SK-N-MC (cell line): ENCODE results near the gene TERB1.

Experiments used
- DNase-seq: peaks from one replicate; pipeline ENCODE4 v3.0.0-alpha.2; 2011; ENCODE audit warnings: low read depth, low spot score
- H3K27ac ChIP-seq: fragments of 200-600 bp; sonication (generic); 2 replicates; pipeline ENCODE4 v1.5.1; 2016; ENCODE audit warnings: mixed run types
- H3K36me3 ChIP-seq: fragments of 200-600 bp; sonication (generic); 2 replicates; pipeline ENCODE4 v1.6.1; 2017; ENCODE audit warnings: antibody characterized with exemption, low read length, mixed read lengths; ENCODE audit not compliant: insufficient read depth
- H3K4me3 ChIP-seq: fragments of 200-600 bp; sonication (generic); 2 replicates; pipeline ENCODE4 v1.5.1; 2016
- H3K9ac ChIP-seq: fragments of 200-600 bp; sonication (generic); 2 replicates; pipeline ENCODE4 v1.8.0; 2017; ENCODE audit warnings: mixed run types, mixed read lengths; ENCODE audit not compliant: insufficient read length
- H3K9me3 ChIP-seq: fragments of 200-600 bp; sonication (generic); 2 replicates; pipeline ENCODE4 v1.6.1; 2017; ENCODE audit warnings: low read depth, mild to moderate bottlenecking, antibody characterized with exemption, low read length, moderate library complexity, mixed read lengths
- EZH2 ChIP-seq: fragments of 200-600 bp; sonication (generic); IDR thresholded peaks from one replicate; pipeline ENCODE4 v1.6.1; 2017; ENCODE audit warnings: antibody characterized with exemption
- FOXP2 ChIP-seq: optimal IDR thresholded peaks from 2 replicates; pipeline ENCODE3; 2011; ENCODE audit warnings: mild to moderate bottlenecking, moderate library complexity; ENCODE audit not compliant: insufficient read depth; ENCODE audit errors: extremely low read length, control extremely low read depth
- POLR2AphosphoS5 ChIP-seq: IDR thresholded peaks from 2 replicates; pipeline ENCODE4 v1.6.1; 2012; ENCODE audit warnings: mild to moderate bottlenecking, low read depth, low read length, borderline replicate concordance

TERB1 gene

DNA sequence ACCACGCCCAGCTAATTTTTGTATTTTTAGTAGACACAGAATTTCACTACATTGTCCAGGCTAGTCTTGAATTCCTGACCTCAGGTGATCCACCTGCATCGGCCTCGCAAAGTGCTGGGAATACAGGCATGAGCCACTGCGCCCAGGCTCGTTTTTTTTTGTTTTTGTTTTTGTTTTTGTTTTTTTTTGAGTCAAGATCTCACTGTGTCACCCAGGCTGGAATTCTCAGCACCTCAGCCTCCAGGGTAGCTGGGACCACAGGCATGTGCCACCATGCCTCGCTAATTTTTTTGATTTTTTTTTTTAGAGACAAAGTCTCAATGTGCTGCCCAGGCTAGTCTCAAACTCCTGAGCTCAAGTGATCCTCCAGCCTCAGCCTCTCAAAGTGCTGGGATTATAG lies 87.3 kb downstream of the TERB1 start:
- Histone ChIP-seq H3K36me3 (no peaks in the 10 kb centered on the region), H3K27ac (no peak overlapping the region), H3K4me3 (no peak overlapping the region), H3K9me3 (no peaks in the 10 kb centered on the region), H3K9ac (no peak overlapping the region)
- no peak for DNase-seq
- TF ChIP-seq EZH2 = no peak
- TF ChIP-seq FOXP2 = no peak
- no peak for TF ChIP-seq POLR2AphosphoS5

DNA sequence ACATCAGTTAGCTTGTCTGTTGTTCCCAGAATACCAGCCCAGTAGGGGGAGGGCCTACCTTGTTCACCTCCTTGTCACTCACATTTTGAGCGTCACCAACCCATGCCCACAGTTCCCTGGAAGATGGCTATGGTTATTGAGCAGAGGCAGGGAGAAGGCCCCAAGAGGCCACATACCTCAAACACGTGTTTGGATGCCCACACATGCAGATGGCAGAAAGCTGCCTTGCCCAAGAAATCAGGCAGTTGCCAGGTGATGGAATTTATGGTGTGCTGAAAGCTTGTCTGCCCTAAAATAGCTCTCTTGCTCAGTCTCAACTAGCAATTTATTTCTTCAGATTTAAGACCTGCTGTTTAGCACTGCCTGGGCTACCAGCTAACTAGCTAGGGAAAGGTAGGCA lies 88.3 kb downstream of the TERB1 start:
- H3K36me3 ChIP-seq = no peaks in the 10 kb centered on the region

DNA sequence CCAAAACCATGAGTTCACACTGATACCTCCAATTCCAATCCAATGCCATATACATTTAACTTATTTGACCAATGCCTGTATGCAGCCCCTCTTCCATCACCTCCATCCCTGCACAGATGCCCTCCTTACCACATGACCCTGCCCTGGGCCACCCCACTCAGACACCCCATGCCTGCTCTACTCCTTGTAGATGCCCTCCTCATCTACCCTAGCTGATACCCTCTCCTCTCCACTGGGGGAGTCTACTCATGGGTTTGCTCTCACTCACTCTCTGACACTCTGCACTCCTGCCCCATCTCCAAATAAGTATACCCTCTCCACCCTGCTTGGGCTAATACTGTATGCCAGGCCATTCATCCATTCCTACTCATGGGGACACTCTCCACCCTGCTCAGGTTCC lies 88.9 kb downstream of the TERB1 start:
- Histone ChIP-seq H3K27ac (no peak overlapping the region), H3K9ac (no peak overlapping the region), H3K36me3 (no peaks in the 10 kb centered on the region), H3K9me3 (no peaks in the 10 kb centered on the region), H3K4me3 (no peak overlapping the region)
- no peak for DNase-seq
- TF ChIP-seq POLR2AphosphoS5 (no peak), FOXP2 (no peak), EZH2 (no peak)

More for the DNA sequence above, 88.3 kb downstream of the TERB1 start:
- Histone ChIP-seq H3K27ac (no peak overlapping the region), H3K9me3 (no peaks in the 10 kb centered on the region), H3K9ac (no peak overlapping the region), H3K4me3 (no peak overlapping the region)
- no peak for TF ChIP-seq EZH2
- TF ChIP-seq POLR2AphosphoS5 = no peak
- TF ChIP-seq FOXP2 = no peak
- DNase-seq = no peak

DNA sequence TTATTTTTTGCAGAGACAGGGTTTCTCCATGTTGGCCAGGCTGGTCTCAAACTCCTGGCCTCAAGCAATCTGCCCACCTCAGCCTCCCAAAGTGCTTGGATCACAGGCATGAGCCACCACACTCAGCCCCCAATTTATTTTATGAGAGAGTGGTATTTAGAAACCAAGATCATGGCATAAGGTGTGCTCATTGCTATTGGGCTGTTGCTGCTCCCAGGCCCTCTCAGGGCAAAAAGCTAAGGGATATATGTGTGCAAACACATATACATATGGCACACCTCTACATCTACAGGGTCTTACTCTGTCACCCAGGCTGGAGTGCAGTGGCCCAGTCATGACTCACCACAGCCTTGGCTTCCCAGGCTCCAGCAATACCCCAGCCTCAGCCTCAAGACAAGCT lies 89.8 kb downstream of the TERB1 start:
- H3K27ac ChIP-seq = no peak overlapping the region
- no peak for TF ChIP-seq FOXP2
- TF ChIP-seq EZH2 = no peak
- no peak for DNase-seq

DNA sequence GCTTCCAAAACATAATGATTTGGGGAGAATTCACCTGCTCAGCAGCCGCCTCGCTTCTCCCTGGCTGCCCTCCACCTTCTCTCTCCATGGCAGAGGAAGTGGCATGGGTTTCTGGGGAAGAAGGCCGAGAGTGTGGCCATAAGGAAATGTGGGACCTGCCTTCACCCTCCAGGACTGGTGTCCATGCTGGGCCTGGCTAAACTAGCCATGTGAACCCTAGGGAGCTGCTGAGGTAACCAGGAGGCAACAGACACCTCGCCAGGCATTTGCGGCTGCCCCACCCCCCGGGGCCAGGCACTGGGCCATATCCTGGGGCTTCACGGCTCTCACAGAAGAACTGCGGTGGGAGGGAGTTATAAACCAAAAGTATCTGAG lies 94.9 kb downstream of the TERB1 start:
- H3K9ac ChIP-seq = no peak overlapping the region
- no peak for DNase-seq
- no peaks in the 10 kb centered on the region for H3K36me3 ChIP-seq
- H3K9me3 ChIP-seq = no peaks in the 10 kb centered on the region
- TF ChIP-seq FOXP2 (no peak), POLR2AphosphoS5 (no peak), EZH2 (no peak)
- no peak overlapping the region for H3K27ac ChIP-seq
- H3K4me3 ChIP-seq = no peak overlapping the region

More for the DNA sequence above, 89.8 kb downstream of the TERB1 start:
- Histone ChIP-seq H3K36me3 (no peaks in the 10 kb centered on the region), H3K4me3 (no peak overlapping the region), H3K9ac (no peak overlapping the region), H3K9me3 (no peaks in the 10 kb centered on the region)

DNA sequence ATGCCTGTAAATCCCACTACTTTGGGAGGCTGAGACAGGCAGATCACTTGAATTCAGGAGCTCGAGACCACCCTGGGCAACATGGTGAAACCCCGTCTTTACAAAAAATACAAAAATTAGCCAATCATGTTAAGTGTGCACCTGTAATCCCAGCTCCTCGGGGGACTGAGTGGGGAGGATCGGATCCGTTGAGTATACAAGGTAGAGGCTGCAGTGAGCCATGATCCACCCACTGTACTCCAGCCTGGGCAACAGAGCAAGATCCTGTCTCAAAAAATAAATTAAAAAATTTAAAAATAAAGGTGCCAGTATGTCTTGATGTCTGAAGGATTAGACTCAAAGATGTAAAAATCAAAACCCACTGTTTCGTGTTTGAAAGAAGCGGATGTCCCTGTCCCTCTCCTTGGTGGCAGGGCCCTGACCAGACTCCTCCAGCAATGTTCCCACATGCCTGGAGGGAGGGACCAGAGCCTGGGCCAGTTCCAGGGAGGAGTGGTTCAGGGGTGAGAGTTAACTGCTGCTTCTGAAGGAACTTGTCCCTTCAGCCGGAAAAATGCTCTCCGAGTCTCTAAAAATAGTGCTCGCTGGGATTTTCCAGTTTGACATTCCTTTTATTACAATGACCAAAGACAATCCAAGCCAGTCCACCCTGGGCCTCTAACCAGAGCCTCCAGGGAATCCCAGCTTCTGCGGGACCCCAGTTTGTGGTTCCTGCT lies 95.4 kb downstream of the TERB1 start:
- DNase-seq = no peak
- TF ChIP-seq FOXP2 (no peak), POLR2AphosphoS5 (no peak), EZH2 (no peak)
- Histone ChIP-seq H3K27ac (no peak overlapping the region), H3K9me3 (no peaks in the 10 kb centered on the region), H3K4me3 (no peak overlapping the region), H3K36me3 (no peaks in the 10 kb centered on the region), H3K9ac (no peak overlapping the region)
